Mucosa of descending colon (tissue), 3 donors: ENCODE data around the gene KLHL13. TPM values are rescaled to one million over a fixed set of nuclear protein-coding genes. Genes with fewer than 3 reads are reported as not detected.
"Not testable (repeated sequence)": the region's sequence is repeated elsewhere in the genome, so short reads cannot be mapped to it uniquely, and the experiment has no call there.

Experiments
- ATAC-seq: fragments of 200-7000 bp; cut with Tn5 transposase; one replicate; pipeline ENCODE4 v1.9.1; 2020; ENCODE audit warnings: mild to moderate bottlenecking, moderate library complexity
- DNase-seq, 3 donors: peaks; one replicate each; pipeline ENCODE4 v3.0.0-alpha.2; 2020
- H3K36me3 ChIP-seq: fragments of 200-600 bp; one replicate; pipeline ENCODE4 v1.8.0; 2021; ENCODE audit warnings: low read depth, mild to moderate bottlenecking
- H3K4me1 ChIP-seq: fragments of 200-600 bp; one replicate; pipeline ENCODE4 v1.8.0; 2021; ENCODE audit warnings: low read depth, mild to moderate bottlenecking
- H3K4me3 ChIP-seq: fragments of 200-600 bp; one replicate; pipeline ENCODE4 v1.8.0; 2021; ENCODE audit warnings: mild to moderate bottlenecking
- H3K9me3 ChIP-seq: fragments of 200-600 bp; one replicate; pipeline ENCODE4 v1.8.0; 2021; ENCODE audit warnings: mild to moderate bottlenecking
- intact Hi-C, 2 donors: fragments of 100-400 bp; cut with DNase I in 1 of 2; cut with micrococcal nuclease in 1 of 2; formaldehyde crosslinking; loops; one replicate each; pipeline versions ENCODE4 v1.11.0 to v1.11.1; 2022; cut with DNase I, micrococcal nuclease
- total RNA-seq, 3 donors: library from RNA; stranded (reverse); fragmentation: NEBNext Ultra II Directional in 2 of 3; extraction: Animal tissue kit (Norgen Biotek cat#: 25700) in 2 of 3; gene quantifications; one replicate each; pipeline versions ENCODE4 v1.2.1 to v1.2.4, GENCODE V29; 2021 to 2023
- TF ChIP-seq, protein P1 (sequence below): fragments of 200-600 bp; IDR thresholded peaks from one replicate; pipeline ENCODE4 v1.8.0; 2022; ENCODE audit warnings: antibody characterized with exemption, mild to moderate bottlenecking
- donor health status: DM: no; HTN: no; CAD: no; lungs with moderate emphysema.
- donor health status: DM: no; HTN: no; CAD: no.
- donor health status: DM: no; HTN: yes; CAD: no.

The KLHL13 gene
- total RNA-seq, 3 donors from 2014 or later: 1.6 to 8.4 (median 5.1) TPM

DNA sequence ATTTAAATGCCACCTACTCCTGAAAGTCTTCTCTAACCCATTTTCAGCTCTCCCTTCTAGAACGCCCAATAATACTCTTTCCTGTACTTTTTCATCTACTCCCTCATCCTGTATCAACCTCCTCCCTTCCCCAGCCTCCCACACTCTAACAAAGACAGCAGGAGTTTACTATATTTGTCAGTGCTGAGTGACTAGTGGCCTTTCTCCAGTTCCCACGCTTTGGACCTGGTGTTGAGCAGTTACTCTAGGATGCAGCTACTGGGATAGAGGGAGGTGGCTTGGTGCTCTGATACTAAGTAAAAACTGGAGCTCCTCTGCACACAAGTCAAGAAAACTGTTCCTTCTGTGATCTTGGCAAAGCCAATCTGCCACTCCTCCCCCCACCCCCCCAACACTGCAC lies 36.1 kb upstream of the KLHL13 start:
- Histone ChIP-seq H3K36me3 (no peaks in the 10 kb centered on the region), H3K4me1 (peaks cover 6% of the 10 kb centered on the region), H3K9me3 (no peaks in the 10 kb centered on the region), H3K4me3 (no peak overlapping the region)
- ATAC-seq: no peak
- TF ChIP-seq, protein P1, sequence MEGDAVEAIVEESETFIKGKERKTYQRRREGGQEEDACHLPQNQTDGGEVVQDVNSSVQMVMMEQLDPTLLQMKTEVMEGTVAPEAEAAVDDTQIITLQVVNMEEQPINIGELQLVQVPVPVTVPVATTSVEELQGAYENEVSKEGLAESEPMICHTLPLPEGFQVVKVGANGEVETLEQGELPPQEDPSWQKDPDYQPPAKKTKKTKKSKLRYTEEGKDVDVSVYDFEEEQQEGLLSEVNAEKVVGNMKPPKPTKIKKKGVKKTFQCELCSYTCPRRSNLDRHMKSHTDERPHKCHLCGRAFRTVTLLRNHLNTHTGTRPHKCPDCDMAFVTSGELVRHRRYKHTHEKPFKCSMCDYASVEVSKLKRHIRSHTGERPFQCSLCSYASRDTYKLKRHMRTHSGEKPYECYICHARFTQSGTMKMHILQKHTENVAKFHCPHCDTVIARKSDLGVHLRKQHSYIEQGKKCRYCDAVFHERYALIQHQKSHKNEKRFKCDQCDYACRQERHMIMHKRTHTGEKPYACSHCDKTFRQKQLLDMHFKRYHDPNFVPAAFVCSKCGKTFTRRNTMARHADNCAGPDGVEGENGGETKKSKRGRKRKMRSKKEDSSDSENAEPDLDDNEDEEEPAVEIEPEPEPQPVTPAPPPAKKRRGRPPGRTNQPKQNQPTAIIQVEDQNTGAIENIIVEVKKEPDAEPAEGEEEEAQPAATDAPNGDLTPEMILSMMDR: no peak
- DNase-seq: no peak
- intact Hi-C loops: no loop called here

- intact Hi-C loops: no loop called here
- ATAC-seq (no peak), DNase-seq (no peak)
- no peaks in the 10 kb centered on the region for H3K9me3 ChIP-seq
- TF ChIP-seq, protein P1: no peak
- no peaks in the 10 kb centered on the region for H3K4me1 ChIP-seq
- no peak overlapping the region for H3K4me3 ChIP-seq
- no peaks in the 10 kb centered on the region for H3K36me3 ChIP-seq
Observed at GRCh38 chrX:118148737-118149136, 32.1 kb upstream of the KLHL13 start.

DNA sequence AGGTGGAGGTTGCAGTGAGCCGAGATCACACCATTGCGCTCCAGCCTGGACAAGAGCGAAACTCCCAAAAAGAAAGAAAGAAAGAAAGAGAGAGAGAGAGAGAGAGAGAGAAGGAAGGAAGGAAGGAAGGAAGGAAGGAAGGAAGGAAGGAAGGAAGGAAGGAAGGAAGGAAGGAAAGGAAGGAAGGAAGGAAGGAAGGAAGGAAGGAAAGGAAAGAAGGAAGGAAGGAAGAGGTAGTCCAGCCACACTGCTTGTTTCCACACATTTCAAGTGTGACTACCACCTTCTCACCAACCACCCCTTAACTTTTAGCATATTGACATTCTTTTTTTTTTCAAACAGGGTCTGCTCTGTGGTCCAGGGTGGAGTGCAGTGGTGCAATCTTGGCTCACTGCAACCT lies 31.2 kb upstream of the KLHL13 start:
- H3K36me3 ChIP-seq, H3K4me1 ChIP-seq, DNase-seq, H3K9me3 ChIP-seq, ATAC-seq, H3K4me3 ChIP-seq, intact Hi-C loops: not testable (repeated sequence)

DNA sequence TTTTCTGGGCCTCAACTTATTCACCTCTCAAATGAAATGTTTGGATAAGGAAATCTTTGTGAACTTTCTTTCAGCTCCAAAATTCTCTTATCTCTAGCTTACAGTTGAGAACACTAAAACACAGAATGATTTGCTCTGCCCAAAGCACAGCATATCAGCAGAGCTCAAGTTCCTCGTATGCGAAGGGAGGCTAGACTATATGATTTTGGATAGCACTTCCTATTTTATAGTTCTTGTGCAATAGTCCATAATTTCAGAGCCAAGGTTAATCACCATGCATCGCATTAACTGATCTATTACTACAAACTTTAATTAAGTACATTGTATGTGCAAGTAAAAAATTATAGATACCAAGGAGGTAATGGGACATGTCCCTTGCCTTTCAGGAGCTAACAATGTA lies 27.0 kb upstream of the KLHL13 start:
- no peak for ATAC-seq

GRCh38 chrX:118131336-118131735 lies 14.7 kb upstream of the KLHL13 start:
- TF ChIP-seq, protein P1: no peak
- Histone ChIP-seq H3K9me3 (no peaks in the 10 kb centered on the region), H3K4me1 (no peaks in the 10 kb centered on the region), H3K36me3 (no peaks in the 10 kb centered on the region), H3K4me3 (no peak overlapping the region)
- ATAC-seq (no peak), DNase-seq (no peak)
- intact Hi-C loops: no loop called here

More for the DNA sequence above, 27.0 kb upstream of the KLHL13 start:
- TF ChIP-seq, protein P1: no peak
- Histone ChIP-seq H3K9me3 (no peaks in the 10 kb centered on the region), H3K4me1 (no peaks in the 10 kb centered on the region), H3K36me3 (no peaks in the 10 kb centered on the region), H3K4me3 (no peak overlapping the region)
- intact Hi-C loops: no loop called here
- DNase-seq: no peak

DNA sequence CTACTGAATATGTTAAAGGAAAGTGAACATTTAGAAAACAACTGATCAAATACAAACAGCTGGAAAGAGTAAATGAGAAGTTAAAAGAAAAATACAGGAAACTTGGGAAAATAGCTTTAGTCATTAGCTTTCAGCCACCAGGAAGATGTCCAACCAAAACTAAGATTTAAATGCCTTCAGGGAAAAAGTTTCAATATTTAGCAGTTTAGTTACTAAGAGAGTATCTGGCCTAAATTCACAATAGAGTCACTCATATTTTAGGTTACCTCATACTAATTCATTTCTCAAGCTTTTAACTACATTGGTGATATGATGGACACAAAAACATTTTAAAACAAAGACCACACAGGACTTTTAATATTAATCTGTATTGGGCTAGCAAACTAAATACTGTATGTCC lies 13.1 kb upstream of the KLHL13 start:
- DNase-seq: no peak

More for the DNA sequence above, 13.1 kb upstream of the KLHL13 start:
- intact Hi-C loops: no loop called here
- Histone ChIP-seq H3K36me3 (no peaks in the 10 kb centered on the region), H3K4me3 (no peak overlapping the region), H3K4me1 (no peaks in the 10 kb centered on the region), H3K9me3 (no peaks in the 10 kb centered on the region)
- ATAC-seq: no peak
- TF ChIP-seq, protein P1: no peak
